Motor neuron (in vitro differentiated cells): ENCODE measurements around the gene PARVG. TPM values are rescaled to one million over a fixed set of nuclear protein-coding genes. Genes with fewer than 3 reads are reported as not detected.

Experiments used
- ATAC-seq, 8 experiments: fragments of 200-7000 bp; cut with Tn5 transposase; replicated peaks in 6 of 8; 2 replicates each; pipeline ENCODE4 v1.8.0; 2021; ENCODE audit warnings: mild to moderate bottlenecking in 8 of 8, moderate library complexity in 8 of 8
- H3K27ac ChIP-seq, 2 donors: fragments of 250-450 bp; sonication (Bioruptor Pico); 2 replicates each; pipeline ENCODE4 v1.9.0; 2021; ENCODE audit warnings: antibody characterized with exemption in 2 of 2, mild to moderate bottlenecking in 2 of 2, moderate library complexity in 1 of 2
- H3K4me1 ChIP-seq, 2 donors: fragments of 250-450 bp; sonication (Bioruptor Pico); replicated peaks in 1 of 2; 2 replicates each; pipeline ENCODE4 v1.6.1; 2021; ENCODE audit warnings: antibody characterized with exemption in 2 of 2, mild to moderate bottlenecking in 2 of 2, moderate library complexity in 1 of 2
- H3K4me3 ChIP-seq, 5 donors: fragments of 250-450 bp; sonication (Bioruptor Pico); 2 replicates each; pipeline ENCODE4 v1.9.0; 2021; ENCODE audit warnings: antibody characterized with exemption in 5 of 5, mild to moderate bottlenecking in 5 of 5, moderate library complexity in 4 of 5
- WGBS, 10 experiments: fragments of 450-650 bp; shearing (Covaris generic); methylation state at CpG; one replicate each; pipeline ENCODE4 v1.0.0; 2022; 5-methylcytosine and 5-hydroxymethylcytosine counted together
- in situ Hi-C, 9 experiments: fragments of 400-800 bp; cut with MboI; loops; one replicate each; pipeline ENCODE4 v1.15.0; 2021; ENCODE audit warnings: low sequenced_read_pairs in 9 of 9, low pct_unique_long_range_greater_than_20kb in 2 of 9; ENCODE audit not compliant: unreplicated experiment in 9 of 9
- total RNA-seq, 8 experiments: library from RNA; unstranded; fragments of 300-600 nt; gene quantifications; 2 replicates each; pipeline versions ENCODE4 v1.2.3 to v1.2.4, GENCODE V29; 2022

PARVG gene, protein sequence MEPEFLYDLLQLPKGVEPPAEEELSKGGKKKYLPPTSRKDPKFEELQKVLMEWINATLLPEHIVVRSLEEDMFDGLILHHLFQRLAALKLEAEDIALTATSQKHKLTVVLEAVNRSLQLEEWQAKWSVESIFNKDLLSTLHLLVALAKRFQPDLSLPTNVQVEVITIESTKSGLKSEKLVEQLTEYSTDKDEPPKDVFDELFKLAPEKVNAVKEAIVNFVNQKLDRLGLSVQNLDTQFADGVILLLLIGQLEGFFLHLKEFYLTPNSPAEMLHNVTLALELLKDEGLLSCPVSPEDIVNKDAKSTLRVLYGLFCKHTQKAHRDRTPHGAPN
- total RNA-seq = 1 to 10 TPM in 2 of 8 experiments, under 1 TPM in 6; 0.05 to 3.0 (median 0.33) TPM

DNA sequence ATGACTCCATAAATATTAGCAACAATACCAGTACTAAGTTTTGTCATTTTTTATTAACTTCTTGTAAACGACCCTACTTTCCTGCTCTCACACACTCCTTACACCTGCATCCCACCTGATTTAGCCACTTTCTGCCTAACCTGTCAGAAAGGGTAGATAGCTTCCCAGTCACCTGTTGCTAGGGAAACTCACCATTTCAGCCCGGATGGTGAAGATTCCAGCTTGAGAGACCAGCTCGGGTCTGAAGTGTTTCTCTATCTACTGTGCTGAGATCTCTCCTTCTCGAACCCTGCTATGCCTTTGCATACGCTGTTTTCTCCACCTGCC is at the start of gene PARVG:
Gene PARVG (plus strand): TSS at position 220 of the 327 bp plus-strand sequence. CDS start 2,405 bp downstream, outside the sequence.
- ATAC-seq = peak in 2 of 8 experiments; percentile 26 to 57
- no peak within 1 kb of the TSS for H3K27ac ChIP-seq
- H3K4me3 ChIP-seq = no peak within 1 kb of the TSS
- in situ Hi-C loops = no loop called here
- peaks cover 7% of the 10 kb centered on the region in 2 donors for H3K4me1 ChIP-seq
- WGBS, 10 experiments = 0 to 83% (median 70%) methylated on average over 1 to 5 of the region's 5 CpGs; no CpG with 5 or more reads in 1 of the 10 experiments

DNA sequence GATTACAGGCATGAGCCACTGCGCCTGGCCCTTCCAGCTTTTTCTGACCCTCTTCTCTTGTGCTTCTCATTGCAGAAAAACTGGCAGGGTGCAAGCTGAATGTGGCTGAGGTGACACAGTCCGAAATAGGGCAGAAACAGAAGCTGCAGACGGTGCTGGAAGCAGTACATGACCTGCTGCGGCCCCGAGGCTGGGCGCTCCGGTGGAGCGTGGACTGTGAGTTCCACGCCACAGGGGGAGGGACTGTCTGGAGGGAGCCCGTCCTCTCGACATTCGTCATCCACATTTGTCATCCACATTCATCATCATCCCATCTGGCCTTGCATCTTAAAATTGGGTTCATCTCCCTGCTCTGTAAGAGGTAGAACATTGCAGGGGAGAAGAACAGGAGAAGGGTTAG is 49.3 kb upstream of the PARVG start:
- no peak overlapping the region for H3K4me3 ChIP-seq
- peak in 3 of 8 experiments; percentile 38 to 67 (median 62) for ATAC-seq
- H3K27ac ChIP-seq = no peak overlapping the region
- WGBS, 10 experiments = 75 to 100% (median 88%) methylated on average over 1 to 7 of the region's 12 CpGs; no CpG with 5 or more reads in 4 of the 10 experiments
- peaks cover 14 to 17% of the 10 kb centered on the region in 2 donors for H3K4me1 ChIP-seq
- in situ Hi-C loops = no loop called here

DNA sequence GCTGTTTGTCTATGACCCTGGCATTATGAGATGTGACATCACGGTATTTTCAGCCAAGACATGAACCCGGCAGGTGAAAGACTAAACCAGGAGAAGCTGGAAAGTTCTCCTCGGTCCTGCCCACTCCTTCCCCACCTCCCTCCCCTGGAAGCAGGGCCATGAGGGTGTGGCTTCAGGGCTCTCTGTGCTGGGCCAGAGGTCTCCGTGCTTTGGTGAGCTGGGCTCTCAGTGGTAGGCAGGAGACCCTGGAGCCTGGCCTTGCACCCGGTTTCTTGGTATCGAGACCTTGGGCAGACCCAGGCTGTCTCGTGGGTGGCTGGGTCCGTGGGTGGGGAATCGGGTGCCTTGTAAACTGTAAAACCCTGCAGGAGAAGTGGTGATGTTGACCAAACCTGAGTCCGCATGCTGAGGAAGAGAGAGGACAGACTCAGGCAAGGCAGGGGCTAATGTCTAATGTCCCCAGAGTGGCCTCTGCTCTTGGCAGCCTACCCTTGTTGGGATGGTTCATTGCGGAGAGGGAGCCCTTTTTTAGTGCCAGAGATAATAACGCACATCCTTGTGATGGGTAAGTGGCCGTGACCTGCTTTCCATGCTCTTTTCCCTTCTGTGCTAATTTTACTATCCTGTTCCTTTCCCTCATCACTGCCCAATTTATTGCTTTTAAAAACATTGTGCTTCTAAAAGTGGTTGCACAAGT is 48.6 kb upstream of the PARVG start:
- in situ Hi-C loops = no loop called here
- H3K27ac ChIP-seq = no peak overlapping the region
- 86 to 100% (median 95%) methylated on average over 2 to 9 of the region's 13 CpGs; no CpG with 5 or more reads in 5 of the 10 experiments for WGBS, 10 experiments
- no peak overlapping the region for H3K4me3 ChIP-seq
- H3K4me1 ChIP-seq = peaks cover 14 to 17% of the 10 kb centered on the region in 2 donors
- ATAC-seq = no peak

DNA sequence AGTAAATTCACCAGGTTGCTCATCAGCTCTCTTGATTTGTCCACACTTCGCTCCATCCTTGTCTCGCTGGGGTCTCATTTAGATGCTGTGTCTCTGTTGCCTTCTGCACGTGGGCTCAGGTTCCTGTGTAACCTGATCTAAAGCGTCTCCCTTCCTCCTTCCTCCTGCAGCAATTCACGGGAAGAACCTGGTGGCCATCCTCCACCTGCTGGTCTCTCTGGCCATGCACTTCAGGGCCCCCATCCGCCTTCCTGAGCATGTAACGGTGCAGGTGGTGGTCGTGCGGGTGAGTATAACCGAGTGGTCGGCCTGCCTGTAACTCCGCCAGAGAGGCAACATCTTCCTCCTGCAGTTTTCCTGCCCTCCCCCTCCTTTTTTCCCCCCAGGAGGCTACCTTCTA is 48.0 kb upstream of the PARVG start:
- ATAC-seq = no peak

DNA sequence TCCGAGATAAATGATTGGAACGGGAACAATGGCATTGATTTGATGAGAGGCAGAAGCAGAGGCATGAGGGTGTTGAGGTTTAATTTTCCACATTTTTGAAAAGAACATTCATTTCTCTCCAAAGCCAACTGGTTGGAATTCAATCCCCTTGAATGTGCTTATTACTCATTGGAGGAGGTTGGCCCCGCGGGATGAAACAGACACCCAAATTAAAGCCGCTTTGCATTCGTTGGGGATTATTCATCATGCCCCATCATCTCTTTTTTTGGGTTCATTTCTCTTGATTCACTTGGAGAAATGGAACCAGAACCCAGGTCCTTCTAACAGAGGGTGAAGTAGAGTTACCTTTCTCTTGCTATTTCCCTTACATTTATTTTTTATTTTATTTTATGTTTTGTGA is 47.6 kb upstream of the PARVG start:
- in situ Hi-C loops = no loop called here
- H3K4me3 ChIP-seq = no peak overlapping the region
- 20 to 100% (median 81%) methylated on average over 1 to 6 of the region's 6 CpGs; no CpG with 5 or more reads in 3 of the 10 experiments for WGBS, 10 experiments
- H3K4me1 ChIP-seq = peaks cover 14 to 17% of the 10 kb centered on the region in 2 donors
- H3K27ac ChIP-seq = no peak overlapping the region
- no peak for ATAC-seq

More for the DNA sequence above, 48.0 kb upstream of the PARVG start:
- Histone ChIP-seq H3K4me3 (no peak overlapping the region), H3K27ac (no peak overlapping the region), H3K4me1 (peaks cover 14 to 17% of the 10 kb centered on the region in 2 donors)
- in situ Hi-C loops = no loop called here
- 40 to 100% (median 87%) methylated on average over 1 to 11 of the region's 12 CpGs; no CpG with 5 or more reads in 2 of the 10 experiments for WGBS, 10 experiments

DNA sequence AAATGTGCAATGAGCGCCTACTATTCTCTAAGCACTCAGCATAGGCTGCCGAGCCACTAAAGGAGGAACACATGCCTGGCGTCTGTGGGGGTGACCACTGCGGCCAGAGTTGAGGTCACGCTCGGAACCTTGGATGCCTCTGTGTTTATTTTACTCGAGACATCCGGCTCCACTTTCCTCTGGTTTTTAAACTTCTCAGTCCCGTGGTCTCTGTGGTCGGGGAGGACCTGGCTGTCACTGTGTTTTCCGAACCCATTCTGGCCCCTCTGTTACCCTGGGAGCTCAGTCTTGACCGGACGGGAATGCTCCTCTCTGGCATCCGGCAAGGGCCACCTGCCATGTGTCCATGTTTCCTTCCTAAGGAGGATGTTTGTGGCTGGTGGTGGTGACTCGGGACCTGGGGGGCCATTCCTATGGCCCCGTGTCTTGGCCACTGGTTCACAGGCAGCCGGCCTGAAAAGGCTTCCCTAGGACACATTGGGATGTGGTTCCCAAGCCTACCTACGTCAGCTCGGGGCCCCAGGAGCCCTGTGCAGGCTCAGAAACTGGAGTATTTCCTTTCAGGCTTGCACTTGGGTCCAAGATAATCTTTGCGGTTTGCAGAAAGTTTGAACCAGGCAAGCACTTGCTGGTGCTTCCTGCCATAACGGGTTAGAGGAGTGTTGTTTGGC is 46.7 kb upstream of the PARVG start:
- 75 to 94% (median 90%) methylated on average over 2 to 13 of the region's 21 CpGs; no CpG with 5 or more reads in 3 of the 10 experiments for WGBS, 10 experiments
- no peak overlapping the region for H3K27ac ChIP-seq
- in situ Hi-C loops = no loop called here
- peak in 1 of 8 experiments; percentile 23 for ATAC-seq
- H3K4me1 ChIP-seq = peaks cover 14 to 17% of the 10 kb centered on the region in 2 donors
- no peak overlapping the region for H3K4me3 ChIP-seq

DNA sequence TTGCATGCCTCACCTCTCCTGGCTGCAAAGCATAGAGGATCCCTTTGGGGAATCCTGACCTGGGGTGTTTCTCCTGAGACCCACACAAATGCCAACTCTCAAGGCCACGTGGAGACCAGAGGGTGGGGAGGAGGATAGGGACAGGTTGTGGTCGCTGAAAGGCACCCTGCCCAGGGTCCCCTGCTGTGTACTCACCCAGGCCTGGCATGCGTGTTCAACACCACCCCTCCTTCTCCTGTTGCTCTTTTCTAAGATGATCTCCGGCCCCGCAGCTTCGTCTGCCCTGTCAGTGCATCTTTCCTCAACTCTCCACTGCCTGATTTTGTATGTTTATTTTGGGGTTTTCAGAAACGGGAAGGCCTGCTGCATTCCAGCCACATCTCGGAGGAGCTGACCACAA is 44.6 kb upstream of the PARVG start:
- ATAC-seq = no peak
- Histone ChIP-seq H3K4me1 (peaks cover 0 to 3% of the 10 kb centered on the region in 2 donors), H3K4me3 (no peak overlapping the region), H3K27ac (no peak overlapping the region)
- in situ Hi-C loops = no loop called here
- WGBS, 10 experiments = 87 to 100% (median 92%) methylated on average over 2 to 5 of the region's 8 CpGs; no CpG with 5 or more reads in 5 of the 10 experiments

DNA sequence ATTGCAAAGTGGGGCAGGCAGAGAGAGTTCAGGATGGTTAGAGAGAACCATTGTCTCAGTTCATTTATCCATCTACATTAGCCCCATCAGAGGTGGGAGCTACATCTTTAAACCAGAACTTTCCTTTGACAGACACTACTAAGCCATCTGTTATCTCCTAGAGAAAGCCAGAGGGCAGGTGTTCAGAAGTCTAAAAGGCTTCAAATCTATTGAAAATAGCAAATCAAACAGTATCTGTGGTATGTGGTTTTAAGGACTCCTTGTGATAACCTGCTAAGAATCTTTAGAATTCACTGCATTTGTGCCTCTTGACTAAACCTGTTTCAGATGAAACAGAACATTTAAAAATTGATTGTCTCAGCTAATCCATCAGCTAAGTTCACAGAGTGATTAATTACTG is 43.9 kb upstream of the PARVG start:
- no peaks in the 10 kb centered on the region for H3K4me1 ChIP-seq
- in situ Hi-C loops = no loop called here
- no peak overlapping the region for H3K27ac ChIP-seq
- no peak overlapping the region for H3K4me3 ChIP-seq
- ATAC-seq = no peak

DNA sequence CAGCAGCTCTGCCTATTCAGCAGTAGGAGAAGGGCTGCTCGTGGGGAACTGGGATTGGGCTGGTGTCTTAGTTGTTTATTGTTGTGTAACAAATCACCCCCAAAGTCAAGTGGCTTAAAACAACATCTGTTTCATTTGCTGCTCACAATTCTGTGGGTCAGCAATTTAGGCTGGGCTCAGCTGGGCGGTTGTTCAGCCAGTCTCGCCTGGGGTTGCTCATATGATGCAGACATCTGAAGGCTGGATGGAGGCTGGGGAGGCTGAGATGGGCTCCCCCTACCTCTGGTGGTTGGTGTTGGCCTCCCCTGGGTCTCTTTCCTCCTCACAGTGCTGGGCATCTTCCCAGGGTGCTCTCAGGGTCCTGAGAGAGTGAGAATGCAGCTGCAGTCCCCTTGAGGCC is 43.3 kb upstream of the PARVG start:
- Histone ChIP-seq H3K4me3 (no peak overlapping the region), H3K4me1 (no peaks in the 10 kb centered on the region), H3K27ac (no peak overlapping the region)
- in situ Hi-C loops = no loop called here
- 67 to 94% (median 83%) methylated on average over 1 to 3 of the region's 3 CpGs; no CpG with 5 or more reads in 7 of the 10 experiments for WGBS, 10 experiments
- no peak for ATAC-seq

DNA sequence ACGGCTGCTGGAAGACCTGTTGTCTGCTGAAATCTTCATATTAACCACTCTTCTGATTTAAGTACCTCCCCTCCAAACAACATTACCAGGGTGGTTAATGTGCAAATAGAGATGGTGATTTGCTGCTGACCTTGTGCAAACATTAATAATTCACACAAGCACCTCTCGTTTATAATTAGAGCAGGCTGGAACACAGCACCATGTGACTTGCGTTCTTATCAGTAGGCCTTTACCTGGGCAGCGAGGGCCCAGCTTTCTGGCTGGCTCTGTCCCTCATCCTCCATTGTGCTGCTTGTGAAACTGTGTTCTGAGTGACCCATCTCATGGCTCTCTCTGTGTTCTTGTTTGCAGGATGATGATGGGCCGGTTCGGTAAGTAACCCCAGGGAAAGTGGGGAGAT is 41.0 kb upstream of the PARVG start:
- Histone ChIP-seq H3K4me3 (no peak overlapping the region), H3K4me1 (peaks cover 11 to 18% of the 10 kb centered on the region in 2 donors), H3K27ac (no peak overlapping the region)
- in situ Hi-C loops = no loop called here
- 70 to 100% (median 86%) methylated on average over 2 to 6 of the region's 6 CpGs; no CpG with 5 or more reads in 4 of the 10 experiments for WGBS, 10 experiments
- ATAC-seq = no peak

DNA sequence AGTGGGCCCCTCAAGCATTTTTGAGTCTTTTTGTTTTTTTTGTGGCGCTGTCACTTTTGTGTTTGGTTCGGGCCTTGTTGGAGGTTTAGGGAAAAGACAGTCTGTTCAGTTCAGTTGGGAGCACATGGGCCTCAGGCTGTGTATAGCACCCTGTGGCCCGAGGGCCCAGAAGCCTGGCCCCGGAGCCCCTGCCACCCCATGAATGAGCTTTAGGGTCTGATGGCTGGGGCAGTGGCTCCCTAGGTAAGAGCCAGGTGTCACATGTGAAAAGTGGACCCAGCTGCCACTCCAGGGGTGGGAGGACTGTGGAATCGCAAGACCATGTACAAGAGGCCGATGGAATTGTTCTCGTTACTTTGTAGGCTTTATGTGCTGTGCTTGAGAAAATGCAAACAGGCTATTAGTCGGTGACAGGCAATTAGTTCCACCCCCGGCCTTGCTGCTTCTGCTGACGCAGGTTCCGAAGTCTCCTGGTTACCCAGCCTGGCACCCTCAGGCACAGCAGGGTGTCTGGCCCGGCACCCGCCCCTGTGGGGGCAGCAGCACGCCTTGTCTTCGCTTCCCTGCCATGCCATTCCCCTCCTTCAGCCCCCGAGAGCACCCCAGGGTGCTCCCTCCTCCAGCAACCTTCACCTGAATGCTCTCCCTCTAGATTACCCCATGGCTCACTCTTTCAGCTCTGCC is 38.2 kb upstream of the PARVG start:
- Histone ChIP-seq H3K4me3 (no peak overlapping the region), H3K4me1 (peaks cover 26 to 44% of the 10 kb centered on the region in 2 donors), H3K27ac (no peak overlapping the region)
- in situ Hi-C loops = no loop called here
- ATAC-seq = peak in 1 of 8 experiments; percentile 42
- 69 to 100% (median 80%) methylated on average over 1 to 6 of the region's 16 CpGs; no CpG with 5 or more reads in 3 of the 10 experiments for WGBS, 10 experiments

DNA sequence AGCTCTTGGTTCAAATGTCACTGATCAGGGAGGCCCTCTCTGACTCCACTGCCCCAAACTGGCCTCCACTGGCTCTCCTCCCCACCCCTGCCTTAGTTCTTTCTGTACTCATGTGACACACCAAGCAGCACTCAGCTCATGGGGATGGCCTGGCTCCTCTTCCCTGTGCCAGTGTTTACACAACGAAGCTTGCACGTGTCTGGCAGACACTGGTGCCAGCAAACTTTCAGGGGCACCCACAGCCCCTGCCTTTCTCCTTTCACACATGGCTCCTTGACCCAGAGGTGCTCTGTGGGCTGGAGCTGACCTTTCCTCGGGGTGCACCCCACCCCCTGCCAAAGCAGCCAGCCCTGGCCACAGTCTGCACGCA is 37.6 kb upstream of the PARVG start:
- in situ Hi-C loops = no loop called here
- peak in 6 of 8 experiments; percentile 21 to 70 (median 52) for ATAC-seq
- WGBS, 10 experiments = 80% methylated on average over 1 of the region's 4 CpGs; no CpG with 5 or more reads in 9 of the 10 experiments
- H3K4me1 ChIP-seq = peaks cover 32 to 49% of the 10 kb centered on the region in 2 donors
- H3K27ac ChIP-seq = no peak overlapping the region
- H3K4me3 ChIP-seq = no peak overlapping the region
